Measurements from ENCODE around the gene DPYD. TPM values are rescaled to one million over a fixed set of nuclear protein-coding genes. Genes with fewer than 3 reads are reported as not detected.

Gene DPYD
- 12.6 and 15.2 TPM in 2 replicates for total RNA-seq

GRCh38 chr1:97920832-97921571 is at the start of gene DPYD:
Gene DPYD (minus strand): TSS chr1:97921034. CDS start chr1:97920922, 112 bp downstream.
- peak; percentile 30 to 85 for DNase-seq (ENCODE audit: low read depth in 2 of 2)

DNA sequence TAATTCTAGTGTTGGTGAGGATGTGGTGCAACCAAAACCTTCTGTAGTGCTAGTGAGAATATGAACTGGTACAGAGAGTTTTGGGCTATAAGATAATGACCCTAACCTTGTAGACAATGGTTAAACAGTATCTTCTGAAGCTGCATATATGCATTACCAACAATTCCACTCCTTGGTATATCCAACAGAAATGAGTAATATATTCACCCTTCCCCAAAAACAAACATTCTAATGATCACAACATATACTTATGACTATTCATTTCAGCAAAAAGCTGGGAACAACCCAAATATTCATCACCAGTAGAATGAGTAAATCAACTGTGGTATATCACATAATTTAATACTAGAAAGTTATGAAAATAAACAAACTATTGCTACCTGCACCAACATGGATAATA is 39.6 kb upstream of the DPYD start:
- no peak for DNase-seq (ENCODE audit: low read depth in 2 of 2)

- no peak for DNase-seq (ENCODE audit: low read depth in 2 of 2)
Measured at GRCh38 chr1:97947695-97948094, 26.9 kb upstream of the DPYD start.

- DNase-seq (ENCODE audit: low read depth in 2 of 2) = peak; percentile 12 to 83
Measured at GRCh38 chr1:97943354-97943753, 22.5 kb upstream of the DPYD start.

GRCh38 chr1:97942161-97943123 is 21.6 kb upstream of the DPYD start:
- no peak for DNase-seq (ENCODE audit: low read depth in 2 of 2)

- no peak for DNase-seq (ENCODE audit: low read depth in 2 of 2)
Measured at GRCh38 chr1:97938285-97938642, 17.4 kb upstream of the DPYD start.

GRCh38 chr1:97936976-97937375 is 16.1 kb upstream of the DPYD start:
- DNase-seq (ENCODE audit: low read depth in 2 of 2) = no peak

GRCh38 chr1:97934491-97934890 is 13.7 kb upstream of the DPYD start:
- DNase-seq (ENCODE audit: low read depth in 2 of 2) = no peak

DNA sequence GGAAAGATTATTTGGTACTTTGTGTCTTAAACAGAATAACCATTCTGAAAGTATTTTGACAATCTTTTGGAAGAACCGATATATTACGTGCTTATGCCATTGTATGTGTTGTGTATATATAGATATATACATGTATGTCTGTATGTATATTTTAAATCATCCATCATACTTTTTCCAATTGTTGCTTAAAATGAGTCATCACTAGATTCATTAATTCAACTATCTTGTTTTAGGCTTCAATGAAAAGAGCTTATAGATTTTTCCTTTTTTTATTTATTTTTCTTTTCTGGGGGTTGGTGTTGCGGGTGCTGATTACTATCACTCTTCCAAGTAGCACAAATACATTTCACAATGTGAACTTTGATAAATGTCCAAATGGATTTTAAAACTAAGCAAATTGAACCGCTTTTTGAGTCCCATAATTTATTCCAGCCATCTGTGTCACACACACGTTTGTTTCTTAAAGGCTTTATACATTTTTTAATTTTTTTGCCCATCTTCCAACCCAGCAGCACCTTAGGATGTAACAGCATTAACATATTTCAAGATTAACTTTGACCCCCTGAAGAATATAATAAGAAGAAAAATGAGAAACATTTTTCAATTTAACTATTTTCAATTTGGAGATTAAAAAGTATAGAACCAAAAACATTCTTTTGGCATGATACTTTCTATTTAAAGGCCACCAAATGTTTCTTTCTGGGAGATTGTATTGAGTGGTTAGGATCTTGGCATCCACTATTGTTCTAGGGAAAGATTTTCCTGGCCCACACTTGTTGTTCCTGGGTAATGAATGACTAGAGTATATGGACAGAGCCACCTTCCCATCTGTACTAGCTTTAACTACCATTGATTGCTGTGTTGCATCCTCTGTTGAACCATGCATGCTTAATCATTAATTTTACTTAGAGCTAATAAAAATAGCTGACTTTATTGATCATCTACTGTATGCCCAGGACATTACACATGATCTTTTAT is 9.3 kb upstream of the DPYD start:
- DNase-seq (ENCODE audit: low read depth in 2 of 2) = no peak

GRCh38 chr1:97926017-97926708 is 5.3 kb upstream of the DPYD start:
- no peak for DNase-seq (ENCODE audit: low read depth in 2 of 2)

GRCh38 chr1:97925151-97925550 is 4.3 kb upstream of the DPYD start:
- no peak for DNase-seq (ENCODE audit: low read depth in 2 of 2)

- DNase-seq (ENCODE audit: low read depth in 2 of 2) = no peak
Measured at GRCh38 chr1:97923811-97924210, 3.0 kb upstream of the DPYD start.

DNA sequence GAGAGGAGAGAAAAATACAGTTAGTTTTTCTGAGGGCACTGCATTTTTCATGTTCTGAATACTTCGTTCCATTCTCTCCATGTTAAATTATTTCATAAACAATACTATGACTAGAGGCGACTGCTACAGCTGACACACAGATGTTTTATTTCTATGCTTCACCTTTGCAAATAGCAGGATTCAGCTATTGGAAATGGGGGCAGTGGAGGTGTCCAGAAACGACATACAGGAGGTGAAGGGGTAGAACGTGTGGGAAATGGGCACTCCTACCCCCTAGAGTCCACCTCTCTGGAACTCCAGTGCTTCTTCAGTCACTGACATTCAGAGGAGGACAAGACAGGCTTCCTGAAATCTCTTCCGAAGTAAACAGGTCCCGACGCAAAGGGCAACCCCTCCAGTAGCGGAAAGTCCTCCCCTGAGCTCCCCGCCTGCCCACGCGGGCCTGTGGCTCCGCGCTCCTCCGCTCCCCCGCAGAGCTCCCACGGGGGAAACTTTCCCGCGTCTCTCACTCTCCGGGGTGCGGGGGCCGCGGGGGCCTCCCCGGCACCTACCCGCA is 480 bp downstream of the DPYD start:
- DNase-seq (ENCODE audit: low read depth in 2 of 2) = peak in 1 of 2 donors; percentile 42

- peak in 1 of 2 donors; percentile 28 for DNase-seq (ENCODE audit: low read depth in 2 of 2)
Measured at GRCh38 chr1:97919585-97920261, 1.1 kb downstream of the DPYD start.

DNA sequence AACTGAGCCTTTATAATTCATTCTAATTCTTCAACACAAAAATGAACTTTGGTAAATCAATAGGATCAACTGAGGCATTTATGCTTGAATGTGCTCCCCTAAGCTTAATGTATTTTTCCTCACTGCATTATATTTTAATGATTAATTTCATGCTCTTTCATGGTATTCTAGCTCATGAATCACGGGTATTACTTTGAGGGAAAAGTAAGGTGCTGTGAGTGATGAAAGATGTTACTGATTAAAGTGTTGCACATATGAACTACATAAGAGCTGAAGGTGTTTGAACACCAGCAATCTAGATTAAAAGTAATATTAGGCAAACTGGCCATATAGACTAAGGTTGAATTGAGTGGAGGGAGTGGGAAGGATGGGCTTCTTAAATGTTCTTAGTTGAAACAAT is 1.9 kb downstream of the DPYD start:
- DNase-seq (ENCODE audit: low read depth in 2 of 2) = no peak

- DNase-seq (ENCODE audit: low read depth in 2 of 2) = no peak
Measured at GRCh38 chr1:97913506-97914139, 7.2 kb downstream of the DPYD start.

DNA sequence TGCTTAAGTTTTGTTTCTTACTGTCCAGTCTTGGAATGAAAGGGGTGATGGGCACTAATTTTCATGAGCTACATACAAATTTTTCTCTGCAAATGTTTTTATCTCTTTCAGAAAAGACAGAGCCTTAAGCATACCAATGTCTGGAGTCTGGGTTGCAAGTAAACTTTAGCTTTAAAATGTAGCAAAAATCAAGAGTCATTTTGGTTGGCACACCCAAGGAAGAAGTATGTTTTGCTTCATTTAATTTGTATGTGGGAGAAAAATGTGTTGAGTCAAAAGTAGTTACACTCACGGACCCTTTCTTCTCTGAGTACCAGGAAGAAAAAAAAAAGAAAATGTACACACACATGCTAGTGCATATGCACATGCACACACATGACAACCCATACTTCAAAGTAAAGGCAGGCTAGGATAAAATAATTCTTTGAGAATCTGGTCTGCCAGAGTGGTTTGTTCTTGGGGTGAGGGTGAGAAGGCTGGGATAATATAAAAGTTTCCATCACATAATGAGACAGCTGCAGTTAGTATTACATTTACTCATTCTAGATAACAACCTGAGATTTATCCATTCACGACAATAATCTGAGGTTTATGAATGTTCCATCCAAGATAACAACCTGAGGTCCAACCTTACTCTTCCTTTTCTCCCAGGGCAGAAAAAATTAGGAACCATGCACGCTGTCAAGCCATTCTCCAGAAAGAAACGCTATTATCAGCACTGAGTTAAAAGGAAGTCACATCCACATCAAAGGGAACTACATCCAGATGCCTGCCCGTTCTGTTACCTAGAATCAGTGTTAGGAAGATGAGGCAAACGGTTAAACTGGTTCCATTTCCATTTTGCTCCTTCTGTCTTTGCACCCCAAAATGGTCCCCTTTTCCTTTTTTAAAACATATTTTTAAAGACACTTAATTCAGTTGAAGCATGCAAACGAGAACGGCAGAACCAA is 9.3 kb downstream of the DPYD start:
- no peak for DNase-seq (ENCODE audit: low read depth in 2 of 2)

DNA sequence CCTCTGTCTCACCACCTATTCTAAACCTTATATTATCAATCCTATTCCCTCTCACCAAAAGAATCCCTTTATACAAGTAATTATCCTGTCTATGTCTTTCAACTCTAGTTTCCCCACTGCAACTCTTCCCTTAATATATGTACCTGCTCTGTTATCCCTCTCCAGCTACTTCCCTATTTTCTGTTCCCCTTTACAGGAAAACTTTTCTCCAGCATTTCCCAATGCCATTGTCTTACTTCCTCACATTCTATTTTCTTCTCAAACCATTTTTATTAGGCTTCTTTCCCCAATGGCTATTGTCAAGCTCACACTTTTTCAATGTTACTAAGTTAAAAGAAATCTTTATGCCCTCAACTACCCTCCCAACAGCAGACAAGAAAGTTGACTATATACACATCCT is 11.6 kb downstream of the DPYD start:
- DNase-seq (ENCODE audit: low read depth in 2 of 2) = no peak
